NCI-H146 treated with DMSO at 0.1 percent for 48 hours (cell line): ENCODE data around the gene LRBA.
"Not testable (repeated sequence)": the region's sequence is repeated elsewhere in the genome, so short reads cannot be mapped to it uniquely, and the experiment has no call there.

Experiments
- DNase-seq: peaks from one replicate; lab custom pipeline; 2025; ENCODE audit not compliant: unreplicated experiment; lab: John Stamatoyannopoulos, UW

The LRBA gene

DNA sequence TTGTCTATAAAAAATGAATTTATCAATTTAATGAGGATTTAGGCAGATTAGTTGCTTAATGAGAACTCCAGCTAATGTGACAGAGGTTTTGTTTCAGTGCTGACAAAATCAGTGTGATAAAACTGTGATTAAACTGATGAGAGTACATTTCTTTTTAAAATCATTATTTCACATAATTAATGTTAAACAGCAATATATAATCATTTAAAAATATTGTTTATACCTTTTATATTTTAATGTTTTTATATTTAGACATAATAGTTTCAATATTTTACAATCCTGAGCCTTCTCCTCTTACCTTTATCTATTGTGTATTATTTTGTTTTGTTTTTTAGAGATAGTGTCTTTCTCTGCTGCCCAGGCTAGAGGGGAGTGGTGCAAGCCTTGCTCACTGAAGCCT is 480.3 kb downstream of the LRBA start:
- no peak for DNase-seq

DNA sequence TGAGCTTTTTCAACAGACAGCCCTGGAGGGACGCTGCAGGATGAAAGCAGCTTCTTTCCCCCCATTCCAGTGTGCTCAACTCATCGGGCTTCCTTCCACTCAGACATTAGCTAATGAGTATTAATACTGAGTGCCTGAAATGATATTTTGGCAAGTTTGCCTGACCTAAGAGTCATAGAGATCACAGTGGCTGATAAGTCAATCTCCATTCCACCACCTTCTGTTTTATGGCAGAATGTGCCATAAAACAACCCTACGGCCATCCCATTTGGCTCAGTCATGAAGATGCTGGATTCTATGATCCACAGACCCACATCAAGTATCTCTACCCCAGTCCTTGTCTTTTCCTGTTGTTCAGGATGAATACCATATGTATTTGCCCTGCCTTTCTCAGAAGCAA is 481.4 kb downstream of the LRBA start:
- DNase-seq = no peak

DNA sequence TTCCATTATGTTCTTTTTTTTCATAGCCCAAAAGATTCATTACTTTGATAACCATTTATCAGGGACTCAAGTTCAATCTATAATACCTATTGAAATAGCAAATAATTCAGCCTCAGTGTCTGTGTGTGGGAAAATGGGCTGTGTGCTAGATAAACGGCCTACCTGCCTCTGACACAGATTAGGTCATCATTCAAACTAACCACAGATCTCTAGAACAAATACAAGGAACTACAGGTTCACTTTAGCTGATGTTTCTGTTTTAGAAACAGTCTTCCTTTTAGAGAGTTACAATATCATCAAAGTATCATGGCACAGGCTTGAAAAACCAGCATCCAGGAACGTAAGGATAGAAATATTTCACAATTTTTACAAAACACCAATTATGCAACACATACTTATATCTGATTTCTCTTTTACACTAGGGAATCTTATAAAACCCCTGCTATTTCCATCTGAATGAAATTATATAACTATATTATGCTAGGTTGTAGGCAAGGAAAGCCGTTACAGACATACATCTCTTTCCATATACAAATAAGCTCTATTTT is 489.7 kb downstream of the LRBA start:
- no peak for DNase-seq

DNA sequence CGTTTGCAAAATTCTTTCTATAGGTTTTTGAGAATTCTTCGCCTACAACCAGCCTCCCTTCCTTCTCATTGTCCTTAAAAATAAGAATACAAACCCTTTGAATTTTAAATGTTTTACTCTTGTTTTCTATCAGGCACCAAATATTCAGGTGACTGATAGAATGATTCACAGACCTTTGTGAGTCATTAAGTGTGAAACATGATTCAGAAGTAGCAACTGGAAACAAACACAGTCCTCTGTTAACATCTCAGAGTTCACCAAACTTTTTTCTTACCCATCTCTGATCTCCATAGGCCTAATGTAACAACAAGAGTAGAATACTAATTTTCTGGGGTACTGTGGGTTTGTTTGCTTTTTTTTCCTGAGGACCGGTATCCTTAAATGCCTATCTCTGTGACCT is 496.5 kb downstream of the LRBA start:
- DNase-seq = no peak

DNA sequence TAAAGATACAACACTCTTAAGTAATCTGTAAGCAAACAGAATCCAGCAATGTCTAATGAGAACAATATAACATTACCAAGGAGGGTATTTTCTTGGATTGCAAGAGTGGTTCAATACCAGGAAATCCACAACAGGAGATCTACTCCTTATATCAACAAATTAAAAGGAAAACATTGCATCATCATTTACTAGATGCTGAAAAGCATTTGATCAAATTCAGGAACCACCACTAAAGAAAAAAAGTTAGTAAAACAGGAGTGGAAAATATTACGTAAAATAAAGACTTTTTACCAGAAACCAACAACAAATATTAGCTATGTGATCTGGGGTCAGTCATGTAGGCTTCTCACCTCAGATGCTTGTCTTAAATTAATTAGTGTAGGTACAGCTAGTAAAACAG is 499.9 kb downstream of the LRBA start:
- DNase-seq = no peak

DNA sequence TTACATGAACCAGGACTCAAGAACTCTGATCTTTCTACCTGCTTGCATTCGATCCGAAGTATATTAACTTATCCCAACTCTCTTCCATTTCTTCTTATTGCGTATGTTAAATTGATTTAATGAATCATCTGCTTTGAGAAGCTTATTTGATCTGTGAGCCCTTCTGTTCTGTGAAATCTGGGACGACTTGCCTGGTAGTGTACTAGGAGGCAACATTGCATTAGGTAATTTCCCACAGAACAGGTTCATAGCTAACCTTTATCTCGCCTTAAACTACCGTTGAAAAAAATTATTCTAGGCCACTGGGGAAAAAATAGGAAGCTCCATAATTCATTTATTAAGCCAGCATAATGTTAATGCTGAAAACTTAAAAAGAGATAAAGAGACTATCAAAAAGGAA is 500.4 kb downstream of the LRBA start:
- no peak for DNase-seq

DNA sequence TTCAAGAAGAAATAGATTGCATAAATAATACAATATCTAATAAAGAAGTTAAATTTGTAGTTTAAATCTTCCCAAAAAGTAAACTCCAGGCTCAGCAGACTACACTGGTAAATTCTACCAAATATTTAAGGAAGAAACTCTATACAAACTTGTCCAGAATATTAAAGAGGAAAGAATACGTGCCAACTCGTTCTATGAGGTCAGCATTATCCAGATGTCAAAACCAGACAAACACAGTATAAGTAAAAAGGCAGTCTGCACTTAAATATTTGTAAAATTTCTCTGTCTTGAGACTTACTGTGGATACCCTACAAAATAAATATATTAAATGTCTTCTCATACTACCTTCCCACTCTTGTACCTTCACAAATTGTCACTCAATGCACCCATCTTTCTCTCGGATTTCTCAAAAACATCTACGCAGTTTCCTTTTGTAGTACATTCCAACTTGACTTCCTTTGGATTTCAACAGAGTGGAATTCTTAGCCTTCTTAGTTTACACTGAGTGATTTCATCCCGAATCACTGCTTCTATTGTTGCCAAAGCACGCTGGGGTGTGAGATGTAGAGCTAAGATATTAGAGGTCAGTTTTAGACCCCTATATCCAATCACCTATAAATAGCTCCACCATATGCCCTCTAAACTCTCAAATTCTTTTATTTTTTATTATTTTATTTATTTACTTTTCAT is 504.8 kb downstream of the LRBA start:
- DNase-seq = no peak

DNA sequence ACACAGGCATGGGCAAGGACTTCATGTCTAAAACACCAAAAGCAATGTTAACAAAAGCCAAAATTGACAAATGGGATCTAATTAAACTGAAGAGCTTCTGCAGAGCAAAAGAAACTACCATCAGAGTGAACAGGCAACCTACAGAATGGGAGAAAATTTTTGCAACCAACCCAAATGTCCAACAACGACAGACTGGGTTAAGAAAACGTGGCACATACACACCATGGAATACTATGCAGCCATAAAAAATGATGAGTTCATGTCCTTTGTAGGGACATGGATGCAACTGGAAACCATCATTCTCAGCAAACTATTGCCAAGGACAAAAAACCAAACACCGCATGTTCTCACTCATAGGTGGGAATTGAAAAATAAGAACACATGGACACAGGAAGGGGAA is 507.4 kb downstream of the LRBA start:
- DNase-seq = not testable (repeated sequence)

DNA sequence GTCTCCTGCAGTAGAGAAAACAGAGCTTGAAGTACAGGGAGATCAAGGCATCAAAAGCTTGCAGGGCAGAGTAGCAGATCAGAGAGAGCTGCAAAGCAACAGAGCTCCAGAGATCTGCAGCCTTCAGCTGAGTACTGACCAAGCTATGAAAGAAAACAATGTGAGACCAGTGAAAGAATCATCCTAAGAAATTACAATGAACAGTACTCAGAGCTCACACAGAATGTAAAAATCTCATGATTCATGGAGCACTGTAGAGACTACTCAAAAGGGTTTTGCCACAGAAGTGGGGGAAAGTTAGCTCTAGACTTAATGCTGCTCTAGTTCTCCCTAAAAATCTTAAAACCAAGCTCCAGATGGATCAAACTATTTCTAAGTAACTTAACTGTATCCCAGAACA is 513.1 kb downstream of the LRBA start:
- no peak for DNase-seq

DNA sequence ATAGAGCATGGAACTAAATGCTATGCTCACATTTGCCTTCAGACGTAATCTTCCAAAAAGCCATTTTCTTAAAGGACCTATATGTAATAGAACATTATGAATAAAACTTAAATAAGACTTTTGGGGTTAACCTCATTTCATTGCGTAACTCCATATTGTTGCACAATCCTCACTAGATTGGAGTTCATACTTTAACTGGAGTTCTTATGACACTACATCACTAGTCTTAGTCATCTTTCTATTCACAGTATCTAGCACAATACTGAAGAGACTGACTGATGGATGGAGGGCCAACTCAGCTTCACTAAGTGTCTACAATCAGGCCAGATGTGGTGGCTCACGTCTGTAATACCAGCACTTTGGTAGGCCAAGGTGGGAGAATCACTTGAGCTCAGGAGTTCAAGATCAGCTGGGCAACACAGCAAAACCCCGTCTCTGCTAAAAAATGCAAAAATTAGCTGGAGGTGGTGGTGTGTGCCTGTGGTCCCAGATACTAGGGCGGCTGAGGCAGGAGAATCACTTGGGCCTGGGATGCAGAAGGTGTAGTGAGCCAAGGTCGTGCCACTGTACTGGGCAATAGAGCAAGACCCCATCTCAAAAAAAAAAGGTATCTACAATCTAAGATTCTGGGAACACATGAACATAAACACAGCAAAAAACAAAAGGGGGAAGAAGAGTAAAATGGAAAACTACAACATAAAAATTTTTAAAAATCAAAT is 513.9 kb downstream of the LRBA start:
- no peak for DNase-seq

DNA sequence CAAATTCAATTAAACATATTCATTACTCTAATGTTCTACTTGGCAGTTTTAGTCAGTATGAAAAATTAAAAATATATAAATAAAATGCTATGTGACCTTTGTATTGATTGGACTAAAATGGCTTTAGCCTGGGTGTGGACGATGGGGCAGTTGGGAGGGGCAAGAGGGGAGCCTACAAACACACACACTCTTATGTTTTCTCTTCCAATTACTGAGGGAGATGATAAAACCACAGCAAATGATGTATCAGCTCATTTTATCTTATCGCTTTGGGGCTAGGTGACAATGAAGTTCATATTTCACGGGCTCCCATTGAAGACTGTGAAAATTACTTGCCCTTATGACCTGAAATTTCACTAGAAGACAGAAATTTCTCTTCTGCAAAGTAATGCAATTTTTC is 517.5 kb downstream of the LRBA start:
- DNase-seq = no peak

DNA sequence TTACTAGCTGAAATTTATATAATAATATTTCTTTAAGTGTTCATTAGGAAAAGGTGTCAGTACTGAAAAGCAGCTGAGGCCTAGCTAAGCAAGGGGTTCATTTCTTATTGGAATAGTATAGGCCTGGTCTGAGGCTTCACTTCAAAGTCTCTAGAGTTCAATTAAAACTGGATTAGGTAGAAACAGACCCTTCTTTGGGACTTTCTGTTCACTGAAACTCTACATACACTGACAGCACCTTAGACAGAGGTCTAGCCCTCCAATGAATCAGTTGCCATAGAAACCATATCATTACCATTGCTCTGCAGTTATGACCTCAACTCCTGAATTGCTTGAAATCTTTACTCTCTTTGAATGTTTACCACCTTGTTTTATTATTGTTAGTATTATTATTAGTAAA is 519.5 kb downstream of the LRBA start:
- no peak for DNase-seq

DNA sequence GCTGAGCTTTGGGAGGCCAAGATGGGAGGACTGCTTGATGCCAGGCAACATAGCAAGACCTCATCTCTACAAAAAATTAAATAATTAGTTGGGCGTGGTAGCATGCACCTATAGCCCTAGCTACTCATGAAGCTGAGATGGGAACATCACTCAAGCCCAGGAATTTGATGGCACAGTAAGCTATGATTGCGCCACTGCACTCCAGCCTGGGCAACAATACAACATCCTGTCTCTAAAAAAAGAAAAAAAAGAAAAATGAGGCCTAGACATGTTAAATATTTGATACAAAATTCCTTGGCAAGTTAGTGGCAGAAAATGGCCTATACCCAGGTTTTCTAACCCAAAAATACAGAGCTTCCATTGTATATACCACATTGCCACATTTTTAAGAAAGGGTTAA is 521.2 kb downstream of the LRBA start:
- DNase-seq = no peak

DNA sequence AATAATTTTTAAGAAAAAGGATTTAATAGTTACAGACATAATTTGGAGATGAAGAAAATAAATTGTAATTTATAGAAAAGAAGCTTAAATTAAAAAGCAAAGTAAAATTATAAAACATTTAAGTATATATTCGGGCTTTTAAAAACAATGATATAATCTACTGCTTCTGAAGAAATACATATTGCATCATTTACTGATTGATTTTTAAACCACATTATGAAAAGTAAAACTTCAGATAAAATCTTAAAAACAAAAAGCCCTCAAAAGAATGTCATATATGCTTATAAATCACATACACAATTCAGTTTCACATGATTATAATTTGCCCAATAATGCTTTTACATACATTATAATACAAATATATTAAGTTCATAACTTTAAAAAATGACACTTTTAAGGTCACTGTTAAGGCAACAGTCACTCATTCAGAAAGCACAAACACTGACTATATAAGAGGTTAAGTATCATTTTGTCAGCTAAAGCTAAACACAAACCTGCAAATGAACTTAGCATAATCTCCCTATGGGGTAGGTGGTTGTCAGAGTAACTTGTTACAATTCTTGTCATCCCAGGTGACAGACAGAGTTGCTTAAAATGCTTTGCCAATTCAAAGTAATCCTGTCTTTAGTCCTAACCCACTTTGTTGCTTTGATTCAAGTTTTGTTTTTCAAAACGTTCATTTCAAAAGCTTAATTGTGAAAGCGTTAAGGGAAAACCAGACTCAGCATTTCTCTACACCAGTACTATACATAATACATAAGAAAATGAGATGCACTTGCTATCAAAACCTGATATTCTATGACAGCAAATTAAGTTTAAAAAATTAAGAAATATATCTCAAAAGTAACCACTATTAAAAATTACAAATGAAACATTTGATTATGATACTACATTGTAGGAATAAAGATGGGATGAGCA is 523.7 kb downstream of the LRBA start:
- DNase-seq = no peak

DNA sequence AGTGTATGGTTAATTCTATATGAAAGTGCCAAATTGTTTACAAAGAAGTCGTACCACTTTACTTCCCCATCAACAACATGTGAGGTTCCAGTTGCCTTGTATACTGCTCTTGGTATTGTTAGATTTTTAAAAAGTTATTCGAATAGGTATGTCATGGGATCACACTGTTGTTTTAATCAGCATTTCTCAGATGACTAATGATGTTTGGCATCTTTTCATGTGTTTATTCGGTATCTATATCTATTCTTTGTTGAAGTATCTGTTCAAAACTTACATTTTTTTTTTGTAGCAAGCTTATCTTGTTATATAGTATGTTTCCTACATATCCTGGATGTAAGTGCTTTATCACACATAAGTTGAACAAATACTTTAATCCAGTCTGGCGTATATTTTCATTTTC is 532.5 kb downstream of the LRBA start:
- no peak for DNase-seq

DNA sequence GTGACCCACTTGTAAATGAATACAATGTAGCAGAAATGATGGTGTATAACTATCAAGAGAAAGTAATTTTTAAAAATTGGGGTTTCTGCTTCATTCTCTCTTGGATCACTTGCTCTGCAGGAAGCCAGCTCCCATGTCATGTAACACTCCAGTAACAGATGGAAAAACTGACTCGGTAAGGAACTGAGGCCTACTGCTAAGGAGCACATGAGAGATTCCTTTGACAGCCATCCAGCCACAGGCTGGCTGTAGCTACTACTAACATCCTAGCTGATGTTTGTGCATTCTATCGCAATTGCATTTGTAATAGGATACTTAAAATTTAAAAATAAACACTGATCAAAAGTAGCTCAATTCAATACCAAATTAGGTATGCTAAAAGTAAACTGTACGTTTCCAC is 535.4 kb downstream of the LRBA start:
- DNase-seq = no peak

DNA sequence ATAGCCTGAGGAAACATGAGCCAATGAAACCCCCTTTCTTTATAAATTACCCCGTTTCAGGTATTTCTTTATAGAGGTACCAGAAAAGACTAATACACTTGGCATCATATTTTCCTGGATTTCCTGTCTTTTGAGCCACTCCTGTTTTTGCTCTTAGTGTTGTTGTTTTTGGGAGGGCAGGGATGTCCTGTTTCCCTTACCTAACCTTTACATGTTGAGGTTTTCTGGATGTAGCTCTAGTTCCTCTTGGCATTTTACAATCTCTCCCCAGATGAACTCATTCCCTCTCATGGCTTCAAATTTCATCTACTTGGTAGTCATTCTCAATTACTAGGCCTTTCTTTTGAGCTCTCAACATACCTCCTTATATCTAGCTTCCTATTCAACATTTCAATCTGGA is 537.2 kb downstream of the LRBA start:
- DNase-seq = no peak

DNA sequence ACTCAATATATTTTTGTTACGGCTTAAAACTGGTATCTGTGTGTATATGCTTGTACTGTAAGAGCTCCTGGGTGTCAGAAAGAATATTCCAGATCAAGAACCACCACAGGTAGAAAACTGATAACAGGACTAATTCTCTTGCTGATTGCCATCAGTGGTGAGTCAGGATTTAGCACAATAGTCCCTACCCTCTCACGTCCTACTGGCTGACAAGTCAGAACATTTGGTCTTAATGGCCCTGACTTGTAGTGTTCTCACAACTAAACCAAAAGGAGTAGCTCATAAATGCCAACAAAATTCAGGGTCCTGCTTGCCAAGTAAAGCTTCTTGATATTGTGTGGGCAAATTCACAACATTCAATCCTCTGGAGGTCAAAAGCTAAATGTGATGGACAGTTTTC is 538.3 kb downstream of the LRBA start:
- no peak for DNase-seq

DNA sequence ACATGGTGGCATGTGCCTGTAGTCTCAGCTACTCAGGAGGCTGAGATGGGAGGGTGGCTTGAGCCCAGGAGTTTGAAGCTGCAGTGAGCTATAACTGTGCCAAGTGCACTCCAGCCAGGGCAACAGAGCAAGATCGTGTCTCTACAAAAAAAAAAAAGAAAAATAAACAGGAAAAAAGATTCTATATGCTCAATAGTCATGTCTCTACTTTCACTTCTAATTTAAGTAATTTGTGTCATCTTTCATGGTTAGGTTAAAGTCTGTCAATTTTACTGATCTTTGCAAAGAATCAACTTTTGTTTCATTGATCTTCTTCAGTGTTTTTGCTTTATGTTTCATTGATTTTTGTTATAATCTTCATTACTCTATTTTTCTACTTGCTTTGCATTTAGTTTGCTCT is 539.3 kb downstream of the LRBA start:
- no peak for DNase-seq

DNA sequence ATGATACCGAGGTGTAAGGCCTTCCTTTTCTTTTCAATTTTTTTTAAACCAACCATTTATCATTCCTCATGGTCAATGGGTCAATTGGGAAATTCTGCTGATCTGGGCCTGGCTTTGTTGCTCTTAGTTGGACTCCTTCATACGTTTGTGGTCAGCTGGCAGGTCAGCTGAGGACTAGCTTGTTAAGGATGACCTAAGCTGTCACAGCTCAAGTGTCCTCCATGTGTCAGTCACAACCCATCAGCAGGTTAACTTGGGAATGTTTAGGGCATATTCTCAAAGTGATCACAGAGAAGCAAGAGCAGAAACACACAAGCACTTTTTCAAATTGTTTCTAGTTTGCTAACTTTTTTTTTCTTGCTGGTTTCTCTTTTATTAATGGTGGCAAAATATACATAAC is 550.6 kb downstream of the LRBA start:
- DNase-seq = no peak

DNA sequence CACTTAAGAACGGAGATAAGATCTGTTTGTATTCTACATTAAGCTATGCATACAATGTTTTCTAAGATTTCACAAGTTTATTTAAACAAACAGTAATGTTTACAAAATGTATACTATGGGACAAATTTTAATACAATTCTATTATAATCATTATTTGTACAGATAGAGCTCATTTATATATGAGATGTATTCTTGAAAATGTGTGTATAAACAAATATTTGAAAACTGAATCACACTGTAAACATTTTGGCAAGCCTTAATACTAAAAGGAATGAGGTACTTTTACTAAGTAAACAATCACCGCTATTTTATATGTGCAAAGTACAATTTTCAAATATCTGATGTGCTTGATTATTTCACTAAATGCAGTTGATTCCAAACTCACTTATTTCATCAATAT is 552.3 kb downstream of the LRBA start:
- no peak for DNase-seq

DNA sequence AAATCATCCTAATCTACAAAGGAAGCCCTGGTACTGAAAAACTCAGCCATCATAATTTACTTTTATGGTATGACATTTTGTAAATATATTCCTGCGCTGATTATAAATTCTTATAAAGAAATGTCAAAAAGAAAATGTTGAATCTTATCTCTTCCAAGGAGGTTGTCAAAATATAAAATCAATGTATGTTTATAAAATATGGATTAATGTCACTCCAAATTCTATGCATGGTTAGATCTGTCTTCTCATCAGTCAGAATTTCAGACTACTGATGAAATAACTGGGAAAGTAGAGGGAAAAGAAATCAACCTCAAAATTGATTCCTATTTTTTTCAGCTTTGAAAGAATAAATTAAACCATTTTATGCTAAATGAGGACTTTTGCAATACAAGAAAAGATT is 553.1 kb downstream of the LRBA start:
- DNase-seq = no peak
